Neural crest cell (in vitro differentiated cells): ENCODE results near the gene C5orf22. TPM values are rescaled to one million over a fixed set of nuclear protein-coding genes. Genes with fewer than 3 reads are reported as not detected.
"Not testable (repeated sequence)": the region's sequence is repeated elsewhere in the genome, so short reads cannot be mapped to it uniquely, and the experiment has no call there.

ENCODE experiments used
- DNase-seq: peaks from one replicate; pipeline ENCODE4 v3.0.0; 2021; ENCODE audit warnings: low read depth, mixed read lengths, low spot score
- H3K27ac Mint-ChIP-seq: one replicate; pipeline ENCODE4 v1.8.0; 2021; ENCODE audit warnings: mild to moderate bottlenecking, mixed read lengths; ENCODE audit not compliant: unreplicated experiment
- H3K27me3 Mint-ChIP-seq: 2 replicates; pipeline ENCODE4 v1.8.0; 2021; ENCODE audit warnings: low read depth, mild to moderate bottlenecking, mixed read lengths
- H3K36me3 Mint-ChIP-seq: 2 replicates; pipeline ENCODE4 v1.8.0; 2021; ENCODE audit warnings: low read depth, mild to moderate bottlenecking, mixed read lengths
- H3K4me1 Mint-ChIP-seq: 2 replicates; pipeline ENCODE4 v1.8.0; 2021; ENCODE audit warnings: mixed read lengths
- H3K4me3 Mint-ChIP-seq: one replicate; pipeline ENCODE4 v1.8.0; 2021; ENCODE audit warnings: mild to moderate bottlenecking, mixed read lengths
- H3K9me3 Mint-ChIP-seq: 2 replicates; pipeline ENCODE4 v1.8.0; 2021; ENCODE audit warnings: mixed read lengths
- CTCF ChIP-seq: fragments of 200-600 bp; sonication (generic); conservative IDR thresholded peaks from 2 replicates; pipeline ENCODE4 v1.5.0; 2021; ENCODE audit warnings: antibody characterized with exemption, mild to moderate bottlenecking
- total RNA-seq: library from RNA; stranded (reverse); gene quantifications from 2 replicates; pipeline ENCODE4 v1.2.1, GENCODE V29; 2021

C5orf22 gene
- total RNA-seq, 1 donor from 2014 or later, result 33.5 TPM

- Mint-ChIP-seq H3K4me3 (no peak overlapping the region), H3K4me1 (no peaks in the 10 kb centered on the region), H3K36me3 (peaks cover 21% of the 10 kb centered on the region), H3K9me3 (peaks cover 2% of the 10 kb centered on the region), H3K27me3 (no peaks in the 10 kb centered on the region), H3K27ac (no peak overlapping the region)
- no peak for TF ChIP-seq CTCF
- DNase-seq, result no peak
These were observed 21.8 kb downstream of the C5orf22 start for GRCh38 chr5:31553863-31554262.

GRCh38 chr5:31554552-31554951 lies 22.5 kb downstream of the C5orf22 start:
- DNase-seq, result no peak
- Mint-ChIP-seq H3K27ac (no peak overlapping the region), H3K4me1 (no peaks in the 10 kb centered on the region), H3K4me3 (no peak overlapping the region), H3K36me3 (peaks cover 21% of the 10 kb centered on the region), H3K9me3 (peaks cover 2% of the 10 kb centered on the region), H3K27me3 (no peaks in the 10 kb centered on the region)
- TF ChIP-seq CTCF, result no peak

- Mint-ChIP-seq H3K27me3 (no peaks in the 10 kb centered on the region), H3K27ac (no peak overlapping the region), H3K9me3 (peaks cover 2% of the 10 kb centered on the region), H3K4me3 (no peak overlapping the region), H3K4me1 (no peaks in the 10 kb centered on the region), H3K36me3 (peaks cover 18% of the 10 kb centered on the region)
- no peak for DNase-seq
- no peak for TF ChIP-seq CTCF
These were observed 24.4 kb downstream of the C5orf22 start for GRCh38 chr5:31556461-31556860.

- TF ChIP-seq CTCF, result no peak
- no peaks in the 10 kb centered on the region for H3K27me3 Mint-ChIP-seq
- H3K9me3 Mint-ChIP-seq, result peaks cover 6% of the 10 kb centered on the region
- no peak overlapping the region for H3K27ac Mint-ChIP-seq
- no peaks in the 10 kb centered on the region for H3K4me1 Mint-ChIP-seq
- H3K36me3 Mint-ChIP-seq, result peaks cover 16% of the 10 kb centered on the region
- DNase-seq, result no peak
- no peak overlapping the region for H3K4me3 Mint-ChIP-seq
These were observed 27.8 kb downstream of the C5orf22 start for GRCh38 chr5:31559942-31560341.

GRCh38 chr5:31561946-31562345 lies 29.8 kb downstream of the C5orf22 start:
- TF ChIP-seq CTCF, result no peak
- no peaks in the 10 kb centered on the region for H3K27me3 Mint-ChIP-seq
- no peak overlapping the region for H3K27ac Mint-ChIP-seq
- no peak overlapping the region for H3K4me3 Mint-ChIP-seq
- H3K36me3 Mint-ChIP-seq, result peaks cover 15% of the 10 kb centered on the region
- no peaks in the 10 kb centered on the region for H3K4me1 Mint-ChIP-seq
- no peak for DNase-seq
- peaks cover 11% of the 10 kb centered on the region for H3K9me3 Mint-ChIP-seq

GRCh38 chr5:31563216-31563615 lies 31.1 kb downstream of the C5orf22 start:
- H3K4me3 Mint-ChIP-seq, result no peak overlapping the region
- H3K36me3 Mint-ChIP-seq, result peaks cover 11% of the 10 kb centered on the region
- TF ChIP-seq CTCF, result no peak
- H3K27me3 Mint-ChIP-seq, result no peaks in the 10 kb centered on the region
- H3K9me3 Mint-ChIP-seq, result peaks cover 11% of the 10 kb centered on the region
- no peak overlapping the region for H3K27ac Mint-ChIP-seq
- DNase-seq, result no peak
- H3K4me1 Mint-ChIP-seq, result no peaks in the 10 kb centered on the region

GRCh38 chr5:31566362-31566761 lies 34.3 kb downstream of the C5orf22 start:
- not testable (repeated sequence) for H3K27me3 Mint-ChIP-seq, H3K27ac Mint-ChIP-seq, H3K4me3 Mint-ChIP-seq, H3K4me1 Mint-ChIP-seq, DNase-seq
- H3K36me3 Mint-ChIP-seq, result peaks cover 11% of the 10 kb centered on the region
- H3K9me3 Mint-ChIP-seq, result peaks cover 11% of the 10 kb centered on the region
